OCI-LY7 (cell line): ENCODE measurements around the gene LUC7L3.

Experiments
- EZH2phosphoT487 ChIP-seq: fragments of 200-600 bp; sonication (generic); IDR thresholded peaks from 2 replicates; pipeline ENCODE4 v1.6.1; 2018; ENCODE audit warnings: low read depth, borderline replicate concordance, mild to moderate bottlenecking, mixed run types, antibody characterized with exemption, low read length, moderate library complexity, mixed read lengths
- TF ChIP-seq, protein P1 (sequence below): fragments of 200-600 bp; sonication (generic); conservative IDR thresholded peaks from 2 replicates; pipeline ENCODE4 v1.5.1; 2014; ENCODE audit warnings: mild to moderate bottlenecking, antibody characterized with exemption, low read length, moderate library complexity, mixed read lengths

DNA sequence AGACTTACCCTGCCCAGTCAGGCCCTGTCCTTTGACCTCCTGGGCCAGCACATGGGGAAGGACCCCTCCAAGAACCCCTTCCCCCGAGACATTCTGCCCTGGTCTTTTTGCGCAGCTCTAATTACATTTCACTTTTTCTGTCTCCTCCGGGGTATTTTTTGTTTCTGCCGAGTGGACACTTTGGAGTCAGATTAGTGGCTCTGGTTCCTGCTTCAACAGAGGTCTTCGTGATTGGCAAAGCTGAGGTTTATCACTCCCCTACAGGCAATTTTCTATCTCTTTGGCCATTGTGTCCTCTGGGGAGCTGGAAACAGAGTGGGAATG, 35.2 kb upstream of the LUC7L3 start:
- TF ChIP-seq, protein P1, sequence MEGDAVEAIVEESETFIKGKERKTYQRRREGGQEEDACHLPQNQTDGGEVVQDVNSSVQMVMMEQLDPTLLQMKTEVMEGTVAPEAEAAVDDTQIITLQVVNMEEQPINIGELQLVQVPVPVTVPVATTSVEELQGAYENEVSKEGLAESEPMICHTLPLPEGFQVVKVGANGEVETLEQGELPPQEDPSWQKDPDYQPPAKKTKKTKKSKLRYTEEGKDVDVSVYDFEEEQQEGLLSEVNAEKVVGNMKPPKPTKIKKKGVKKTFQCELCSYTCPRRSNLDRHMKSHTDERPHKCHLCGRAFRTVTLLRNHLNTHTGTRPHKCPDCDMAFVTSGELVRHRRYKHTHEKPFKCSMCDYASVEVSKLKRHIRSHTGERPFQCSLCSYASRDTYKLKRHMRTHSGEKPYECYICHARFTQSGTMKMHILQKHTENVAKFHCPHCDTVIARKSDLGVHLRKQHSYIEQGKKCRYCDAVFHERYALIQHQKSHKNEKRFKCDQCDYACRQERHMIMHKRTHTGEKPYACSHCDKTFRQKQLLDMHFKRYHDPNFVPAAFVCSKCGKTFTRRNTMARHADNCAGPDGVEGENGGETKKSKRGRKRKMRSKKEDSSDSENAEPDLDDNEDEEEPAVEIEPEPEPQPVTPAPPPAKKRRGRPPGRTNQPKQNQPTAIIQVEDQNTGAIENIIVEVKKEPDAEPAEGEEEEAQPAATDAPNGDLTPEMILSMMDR: no peak
- no peak for TF ChIP-seq EZH2phosphoT487
